Measurements from ENCODE around the gene CDKN2D. TPM values are rescaled to one million over a fixed set of nuclear protein-coding genes. Genes with fewer than 3 reads are reported as not detected.

The CDKN2D gene
- total and polyA plus RNA-seq, 10 of the 15 experiments (the other 5 are each of a cell fraction or from before 2014, with no cell fraction given), result 0.53 to 17.2 (median 6.7) TPM

DNA sequence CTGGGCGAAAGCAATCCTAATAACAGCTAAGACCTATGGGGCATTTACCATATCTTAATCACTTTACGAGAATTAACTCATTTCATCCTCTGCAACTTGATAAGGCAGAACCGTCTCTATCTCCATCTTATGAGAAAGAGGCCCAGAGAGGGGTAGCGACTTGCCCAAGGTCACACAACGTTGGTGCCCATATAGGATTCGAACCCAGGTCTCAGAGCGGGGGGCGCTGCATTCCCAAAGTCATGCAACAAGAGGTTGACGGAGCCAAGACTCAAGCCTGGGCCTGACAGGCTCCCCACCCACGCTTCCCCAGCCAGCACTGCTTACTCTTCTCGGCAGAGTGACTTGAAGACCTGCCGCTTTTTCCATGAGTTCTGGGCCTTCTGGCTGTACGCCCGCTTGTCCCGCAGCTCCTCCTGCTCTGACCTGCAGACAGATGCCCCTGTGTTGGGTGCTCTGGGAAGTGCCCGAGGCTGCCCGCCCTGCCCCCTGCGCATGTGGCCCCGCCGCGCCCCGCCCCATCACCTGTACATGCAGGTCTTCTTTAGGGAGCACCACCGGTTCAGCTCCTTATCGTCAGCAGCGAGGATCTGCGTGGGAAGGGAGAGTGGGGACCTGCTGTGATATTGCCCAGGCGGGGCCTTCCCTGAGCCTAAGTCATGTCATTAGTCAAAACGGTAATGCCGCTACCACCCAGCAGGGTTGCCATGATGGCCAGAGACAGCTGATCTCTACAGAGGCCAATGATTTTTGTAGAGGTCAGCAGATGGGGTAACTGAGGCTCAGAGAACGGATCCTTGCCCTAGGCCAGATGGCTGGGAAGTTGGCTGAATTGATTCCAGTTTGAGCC, 13.8 kb downstream of the CDKN2D start (continued):
- TF ChIP-seq, protein P1, sequence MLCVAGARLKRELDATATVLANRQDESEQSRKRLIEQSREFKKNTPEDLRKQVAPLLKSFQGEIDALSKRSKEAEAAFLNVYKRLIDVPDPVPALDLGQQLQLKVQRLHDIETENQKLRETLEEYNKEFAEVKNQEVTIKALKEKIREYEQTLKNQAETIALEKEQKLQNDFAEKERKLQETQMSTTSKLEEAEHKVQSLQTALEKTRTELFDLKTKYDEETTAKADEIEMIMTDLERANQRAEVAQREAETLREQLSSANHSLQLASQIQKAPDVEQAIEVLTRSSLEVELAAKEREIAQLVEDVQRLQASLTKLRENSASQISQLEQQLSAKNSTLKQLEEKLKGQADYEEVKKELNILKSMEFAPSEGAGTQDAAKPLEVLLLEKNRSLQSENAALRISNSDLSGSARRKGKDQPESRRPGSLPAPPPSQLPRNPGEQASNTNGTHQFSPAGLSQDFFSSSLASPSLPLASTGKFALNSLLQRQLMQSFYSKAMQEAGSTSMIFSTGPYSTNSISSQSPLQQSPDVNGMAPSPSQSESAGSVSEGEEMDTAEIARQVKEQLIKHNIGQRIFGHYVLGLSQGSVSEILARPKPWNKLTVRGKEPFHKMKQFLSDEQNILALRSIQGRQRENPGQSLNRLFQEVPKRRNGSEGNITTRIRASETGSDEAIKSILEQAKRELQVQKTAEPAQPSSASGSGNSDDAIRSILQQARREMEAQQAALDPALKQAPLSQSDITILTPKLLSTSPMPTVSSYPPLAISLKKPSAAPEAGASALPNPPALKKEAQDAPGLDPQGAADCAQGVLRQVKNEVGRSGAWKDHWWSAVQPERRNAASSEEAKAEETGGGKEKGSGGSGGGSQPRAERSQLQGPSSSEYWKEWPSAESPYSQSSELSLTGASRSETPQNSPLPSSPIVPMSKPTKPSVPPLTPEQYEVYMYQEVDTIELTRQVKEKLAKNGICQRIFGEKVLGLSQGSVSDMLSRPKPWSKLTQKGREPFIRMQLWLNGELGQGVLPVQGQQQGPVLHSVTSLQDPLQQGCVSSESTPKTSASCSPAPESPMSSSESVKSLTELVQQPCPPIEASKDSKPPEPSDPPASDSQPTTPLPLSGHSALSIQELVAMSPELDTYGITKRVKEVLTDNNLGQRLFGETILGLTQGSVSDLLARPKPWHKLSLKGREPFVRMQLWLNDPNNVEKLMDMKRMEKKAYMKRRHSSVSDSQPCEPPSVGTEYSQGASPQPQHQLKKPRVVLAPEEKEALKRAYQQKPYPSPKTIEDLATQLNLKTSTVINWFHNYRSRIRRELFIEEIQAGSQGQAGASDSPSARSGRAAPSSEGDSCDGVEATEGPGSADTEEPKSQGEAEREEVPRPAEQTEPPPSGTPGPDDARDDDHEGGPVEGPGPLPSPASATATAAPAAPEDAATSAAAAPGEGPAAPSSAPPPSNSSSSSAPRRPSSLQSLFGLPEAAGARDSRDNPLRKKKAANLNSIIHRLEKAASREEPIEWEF (IDR thresholded peaks at IDR 0.05; ENCODE audit: insufficient replicate concordance, low read depth, low read length), result no peak
- no peak for TF ChIP-seq SREBF2 (IDR thresholded peaks at IDR 0.05; ENCODE audit: low read length)
- TF ChIP-seq TCF12 (IDR thresholded peaks at IDR 0.05; ENCODE audit: low read depth, low read length), result no peak
- no peak for TF ChIP-seq YY1 (IDR thresholded peaks at IDR 0.05; ENCODE audit: low read depth, low read length)
- TF ChIP-seq, protein P2, sequence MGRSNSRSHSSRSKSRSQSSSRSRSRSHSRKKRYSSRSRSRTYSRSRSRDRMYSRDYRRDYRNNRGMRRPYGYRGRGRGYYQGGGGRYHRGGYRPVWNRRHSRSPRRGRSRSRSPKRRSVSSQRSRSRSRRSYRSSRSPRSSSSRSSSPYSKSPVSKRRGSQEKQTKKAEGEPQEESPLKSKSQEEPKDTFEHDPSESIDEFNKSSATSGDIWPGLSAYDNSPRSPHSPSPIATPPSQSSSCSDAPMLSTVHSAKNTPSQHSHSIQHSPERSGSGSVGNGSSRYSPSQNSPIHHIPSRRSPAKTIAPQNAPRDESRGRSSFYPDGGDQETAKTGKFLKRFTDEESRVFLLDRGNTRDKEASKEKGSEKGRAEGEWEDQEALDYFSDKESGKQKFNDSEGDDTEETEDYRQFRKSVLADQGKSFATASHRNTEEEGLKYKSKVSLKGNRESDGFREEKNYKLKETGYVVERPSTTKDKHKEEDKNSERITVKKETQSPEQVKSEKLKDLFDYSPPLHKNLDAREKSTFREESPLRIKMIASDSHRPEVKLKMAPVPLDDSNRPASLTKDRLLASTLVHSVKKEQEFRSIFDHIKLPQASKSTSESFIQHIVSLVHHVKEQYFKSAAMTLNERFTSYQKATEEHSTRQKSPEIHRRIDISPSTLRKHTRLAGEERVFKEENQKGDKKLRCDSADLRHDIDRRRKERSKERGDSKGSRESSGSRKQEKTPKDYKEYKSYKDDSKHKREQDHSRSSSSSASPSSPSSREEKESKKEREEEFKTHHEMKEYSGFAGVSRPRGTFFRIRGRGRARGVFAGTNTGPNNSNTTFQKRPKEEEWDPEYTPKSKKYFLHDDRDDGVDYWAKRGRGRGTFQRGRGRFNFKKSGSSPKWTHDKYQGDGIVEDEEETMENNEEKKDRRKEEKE (IDR thresholded peaks at IDR 0.05), result no peak
- TF ChIP-seq SMAD1 (IDR thresholded peaks at IDR 0.05; ENCODE audit: low read depth, partially characterized antibody), result no peak
- no peak for TF ChIP-seq E2F8 (IDR thresholded peaks at IDR 0.05; ENCODE audit: low read depth, partially characterized antibody)
- no peak for TF ChIP-seq HDAC2 (IDR thresholded peaks at IDR 0.05)

Data from GM12878 (cell line).